Uterus (tissue), 4 donors: ENCODE results near the gene NCAM1. TPM values are rescaled to one million over a fixed set of nuclear protein-coding genes. Genes with fewer than 3 reads are reported as not detected.
A peak's percentile ranks its signal among the peaks of the same experiment; 100 is the strongest.

ENCODE experiments used
- DNase-seq, 2 donors: peaks; one replicate each; pipeline ENCODE4 v3.0.0-alpha.2; 2019 to 2020
- H3K27ac ChIP-seq, 2 donors: fragments of 200-600 bp; sonication (generic); 1 replicate in 1 of 2; 2 replicates in 1 of 2; pipeline ENCODE4 v1.5.1; 2016 to 2018
- H3K27me3 ChIP-seq, 2 donors: fragments of 200-600 bp; sonication (generic); one replicate each; pipeline ENCODE4 v1.5.1; 2018 to 2019; ENCODE audit warnings: control low read depth in 1 of 2
- H3K36me3 ChIP-seq, 2 donors: fragments of 200-600 bp; sonication (generic); one replicate each; pipeline ENCODE4 v1.5.1; 2019; ENCODE audit warnings: control low read depth in 1 of 2
- H3K4me1 ChIP-seq, 2 donors: fragments of 200-600 bp; sonication (generic); one replicate each; pipeline ENCODE4 v1.5.1; 2018 to 2019; ENCODE audit warnings: control low read depth in 1 of 2
- H3K4me3 ChIP-seq, 2 donors: fragments of 200-600 bp; sonication (generic); 1 replicate in 1 of 2; 2 replicates in 1 of 2; pipeline ENCODE4 v1.5.1; 2018 to 2019; ENCODE audit warnings: mild to moderate bottlenecking in 1 of 2
- H3K9me3 ChIP-seq, 2 donors: fragments of 200-600 bp; sonication (generic); one replicate each; pipeline ENCODE4 v1.5.1; 2019; ENCODE audit warnings: control low read depth in 1 of 2
- CTCF ChIP-seq, 4 experiments: fragments of 200-600 bp in 2 of 4; fragments of 450-650 bp in 2 of 4; sonication (generic) in 2 of 4; IDR thresholded peaks; one replicate each; pipeline ENCODE4 v1.5.1; 2016 to 2019; ENCODE audit warnings: antibody characterized with exemption in 4 of 4, mild to moderate bottlenecking in 2 of 4, moderate library complexity in 1 of 4
- POLR2A ChIP-seq, 2 donors: fragments of 450-650 bp; IDR thresholded peaks; one replicate each; pipeline ENCODE4 v1.6.1; 2016; ENCODE audit warnings: antibody characterized with exemption in 2 of 2, mild to moderate bottlenecking in 1 of 2, moderate library complexity in 1 of 2
- intact Hi-C: fragments of 100-400 bp; cut with DNase I; formaldehyde crosslinking; loops from one replicate; pipeline ENCODE4 v1.15.1; 2023; ENCODE audit warnings: low total_unique reads
- total RNA-seq, 4 donors: library from RNA; depleted of rRNA in 3 of 4; stranded (reverse); fragments of >200 nt in 3 of 4; gene quantifications; one replicate each; pipeline versions ENCODE4 v1.1.0 to v1.2.4, GENCODE V29; 2014 to 2023
- donor health status: DM: yes; HTN: yes; CAD: no.

Gene NCAM1
- total RNA-seq, 4 donors from 2014 or later = 54.4 to 210 (median 171) TPM

DNA sequence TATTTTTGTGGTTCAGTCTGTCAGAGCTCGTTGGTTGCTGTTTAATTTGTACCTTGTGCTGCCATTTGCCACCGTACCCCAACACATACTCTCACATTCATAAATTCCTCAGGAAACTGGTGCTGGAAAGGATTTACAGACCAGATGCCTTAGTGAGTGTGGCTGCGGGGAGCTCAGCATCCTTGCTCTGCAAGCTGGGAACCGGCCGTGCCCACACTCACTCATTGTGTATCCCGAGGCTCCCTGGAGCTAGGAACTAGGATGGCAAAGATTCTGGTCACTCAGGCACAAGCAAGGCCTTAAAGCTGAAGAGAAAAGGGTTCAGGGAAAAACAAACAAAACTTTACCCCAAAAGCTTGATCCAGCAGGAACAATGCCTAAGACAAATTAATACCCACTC, 288.6 kb downstream of the NCAM1 start:
- DNase-seq = no peak
- no peaks in the 10 kb centered on the region for H3K27me3 ChIP-seq
- TF ChIP-seq POLR2A (IDR thresholded peaks at IDR 0.05) (no peak), CTCF (IDR thresholded peaks at IDR 0.05) (no peak)

DNA sequence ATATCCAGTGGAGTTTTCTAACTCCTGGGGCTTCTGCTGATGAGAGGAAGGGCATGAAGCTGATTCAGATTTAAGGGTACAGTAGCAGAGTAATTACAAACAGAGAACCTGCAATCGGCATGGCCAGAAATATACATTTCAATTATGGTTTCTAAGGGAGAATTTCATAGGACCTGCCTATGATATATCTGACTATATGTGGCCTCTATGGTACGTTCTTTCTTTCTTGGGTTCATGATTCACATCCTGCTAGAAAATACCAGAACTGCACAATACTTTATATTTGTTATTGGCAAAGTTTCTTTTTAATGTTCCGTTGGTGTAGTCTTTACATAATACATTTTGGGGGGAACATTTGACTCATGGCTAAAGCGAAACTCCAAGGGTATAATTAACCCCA, 290.1 kb downstream of the NCAM1 start:
- Histone ChIP-seq H3K27ac (no peak overlapping the region), H3K27me3 (no peaks in the 10 kb centered on the region), H3K4me1 (peaks cover 0 to 5% of the 10 kb centered on the region in 2 donors), H3K4me3 (no peak overlapping the region), H3K36me3 (no peaks in the 10 kb centered on the region), H3K9me3 (no peaks in the 10 kb centered on the region)
- intact Hi-C loops = no loop called here
- no peak for DNase-seq
- no peak for TF ChIP-seq CTCF (IDR thresholded peaks at IDR 0.05)
- TF ChIP-seq POLR2A (IDR thresholded peaks at IDR 0.05) = no peak

More for the DNA sequence above, 288.6 kb downstream of the NCAM1 start:
- Histone ChIP-seq H3K4me1 (peaks cover 0 to under 1% of the 10 kb centered on the region in 2 donors), H3K27ac (no peak overlapping the region), H3K9me3 (no peaks in the 10 kb centered on the region), H3K4me3 (no peak overlapping the region), H3K36me3 (no peaks in the 10 kb centered on the region)
- intact Hi-C loops = no loop called here

GRCh38 chr11:113253406-113253805, 292.2 kb downstream of the NCAM1 start:
- Histone ChIP-seq H3K27me3 (no peaks in the 10 kb centered on the region), H3K27ac (no peak overlapping the region), H3K36me3 (no peaks in the 10 kb centered on the region), H3K4me1 (peaks cover 0 to 5% of the 10 kb centered on the region in 2 donors), H3K9me3 (no peaks in the 10 kb centered on the region), H3K4me3 (no peak overlapping the region)
- TF ChIP-seq CTCF (IDR thresholded peaks at IDR 0.05) (no peak), POLR2A (IDR thresholded peaks at IDR 0.05) (no peak)
- intact Hi-C loops = no loop called here
- DNase-seq = no peak

GRCh38 chr11:113255096-113255495, 293.9 kb downstream of the NCAM1 start:
- no peak for DNase-seq
- intact Hi-C loops = no loop called here

GRCh38 chr11:113255741-113256140, 294.5 kb downstream of the NCAM1 start:
- no peak for TF ChIP-seq CTCF (IDR thresholded peaks at IDR 0.05)
- no peak for TF ChIP-seq POLR2A (IDR thresholded peaks at IDR 0.05)
- no peak for DNase-seq
- peak overlapping the region; percentile 61 to 84 for H3K27ac ChIP-seq

More at GRCh38 chr11:113255096-113255495, 293.9 kb downstream of the NCAM1 start:
- H3K4me3 ChIP-seq = no peak overlapping the region
- H3K27ac ChIP-seq = peak overlapping the region; percentile 61 to 84
- H3K4me1 ChIP-seq = peaks cover 0 to 5% of the 10 kb centered on the region in 2 donors
- TF ChIP-seq POLR2A (IDR thresholded peaks at IDR 0.05) = no peak
- TF ChIP-seq CTCF (IDR thresholded peaks at IDR 0.05) = no peak
- H3K9me3 ChIP-seq = no peaks in the 10 kb centered on the region
- no peaks in the 10 kb centered on the region for H3K36me3 ChIP-seq
- no peaks in the 10 kb centered on the region for H3K27me3 ChIP-seq

More at GRCh38 chr11:113255741-113256140, 294.5 kb downstream of the NCAM1 start:
- no peaks in the 10 kb centered on the region for H3K9me3 ChIP-seq
- H3K4me1 ChIP-seq = peaks cover 0 to 5% of the 10 kb centered on the region in 2 donors
- H3K36me3 ChIP-seq = no peaks in the 10 kb centered on the region
- no peaks in the 10 kb centered on the region for H3K27me3 ChIP-seq
- H3K4me3 ChIP-seq = no peak overlapping the region
- intact Hi-C loops = no loop called here
